NCI-H1436 treated with DMSO at 0.1 percent for 48 hours (cell line): Measurements from ENCODE around the gene C19orf25.
"Not testable (repeated sequence)": the region's sequence is repeated elsewhere in the genome, so short reads cannot be mapped to it uniquely, and the experiment has no call there.

ENCODE experiments used
- DNase-seq: peaks from one replicate; lab custom pipeline; 2025; lab: John Stamatoyannopoulos, UW

Gene C19orf25

GRCh38 chr19:1449467-1450442 is 29.3 kb downstream of the C19orf25 start, which contains the start of gene APC2:
APC2 (plus strand) TSS chr19:1450121; CDS start chr19:1453002, 2,881 bp downstream.
- DNase-seq, result no peak

GRCh38 chr19:1447944-1448343 is 31.1 kb downstream of the C19orf25 start:
- DNase-seq, result no peak

DNA sequence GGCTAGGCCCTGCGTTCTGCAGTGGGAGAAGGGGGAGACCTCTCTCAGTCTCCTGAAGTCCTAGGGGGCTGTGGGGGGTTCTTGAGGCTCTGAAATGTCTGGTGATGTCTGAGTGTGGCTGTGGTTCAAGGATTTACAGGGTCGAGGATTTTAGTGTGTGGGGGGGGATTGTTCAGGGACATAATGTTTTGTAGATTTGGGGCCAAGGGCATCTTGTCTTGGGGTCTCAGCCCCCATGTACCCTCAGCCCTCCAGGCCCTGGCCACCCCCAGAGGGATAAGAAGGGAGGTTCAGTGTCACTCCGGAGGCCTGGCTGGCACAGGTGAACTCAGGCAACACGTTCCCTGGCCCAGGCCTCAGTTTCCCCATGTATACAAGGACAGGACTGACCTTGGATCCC is 31.5 kb downstream of the C19orf25 start:
- DNase-seq, result no peak

DNA sequence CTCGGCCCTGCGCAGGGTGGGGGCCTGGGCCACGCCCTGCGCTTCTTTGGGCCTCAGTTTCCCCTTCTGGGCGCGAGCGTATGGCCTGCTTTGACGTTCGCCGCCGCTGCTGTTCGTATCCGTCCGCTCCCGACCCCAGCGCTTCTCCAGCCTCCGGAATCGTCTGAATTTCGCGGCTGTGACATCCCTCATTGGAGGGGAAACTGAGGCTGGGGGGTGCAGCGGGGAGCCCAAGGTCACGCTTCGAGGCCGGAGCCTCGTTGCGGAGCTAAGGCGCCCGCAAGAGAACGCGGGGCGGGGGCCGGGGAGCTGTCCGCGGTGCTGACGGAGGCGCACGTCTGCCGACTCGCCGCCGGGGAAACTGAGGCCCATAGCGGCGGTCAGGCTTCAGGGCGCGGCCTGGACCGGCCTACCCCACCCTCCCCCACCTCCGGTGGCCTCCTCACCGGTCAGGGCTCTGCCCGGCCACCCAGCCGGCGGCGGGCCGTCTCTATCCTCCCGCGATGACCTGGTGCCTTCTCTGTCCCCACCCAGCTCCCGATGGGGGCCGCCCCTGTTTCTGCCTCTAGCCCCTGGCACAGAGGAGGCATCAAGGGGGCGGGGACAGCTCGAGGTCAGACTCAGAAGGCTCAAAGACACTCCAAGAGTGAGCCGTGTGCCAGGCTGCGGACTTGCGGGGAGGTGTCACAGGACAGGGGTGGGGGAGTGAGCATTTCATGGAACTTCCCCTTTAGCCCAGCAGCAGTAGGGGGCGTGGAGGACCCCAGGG is 32.1 kb downstream of the C19orf25 start:
- DNase-seq, result no peak

GRCh38 chr19:1445932-1446712 is 32.9 kb downstream of the C19orf25 start:
- DNase-seq, result no peak

DNA sequence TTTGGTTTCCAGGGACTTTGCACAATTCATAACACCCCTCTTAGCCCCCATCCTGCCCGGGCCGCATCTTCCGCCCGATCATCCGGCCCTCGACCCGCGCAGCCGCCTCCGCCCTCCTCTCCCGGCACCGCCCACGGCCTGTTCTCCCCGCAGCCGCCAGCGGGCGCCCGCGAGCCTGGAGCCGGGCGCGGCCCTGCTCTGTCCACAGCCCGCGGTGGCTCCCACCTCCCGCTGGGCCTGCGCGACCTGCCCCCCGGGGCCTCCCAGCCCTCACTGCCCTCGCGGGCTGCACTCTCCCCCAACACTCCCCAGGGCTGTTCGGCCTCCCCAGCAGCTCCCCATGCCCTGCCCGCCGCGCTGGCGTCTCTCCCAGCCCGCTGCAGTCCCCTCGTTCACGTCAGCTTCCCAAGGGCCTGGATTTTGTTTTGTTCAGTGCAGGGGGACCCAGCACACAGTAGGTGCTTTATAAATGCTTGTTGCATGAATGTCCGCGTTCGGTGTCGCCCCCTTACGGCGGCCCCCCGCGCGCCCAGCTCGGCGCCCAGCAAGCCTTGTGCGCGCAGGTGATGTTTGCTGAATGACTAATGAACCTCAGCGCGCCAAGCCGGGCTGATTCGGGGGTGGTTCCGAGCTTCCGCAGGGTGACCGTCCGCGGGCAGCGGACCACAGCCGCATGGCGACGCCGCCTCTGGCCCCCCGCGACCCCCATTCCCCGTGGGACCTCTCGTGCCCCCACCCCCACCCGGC is 33.7 kb downstream of the C19orf25 start:
- peak; percentile 5 for DNase-seq

DNA sequence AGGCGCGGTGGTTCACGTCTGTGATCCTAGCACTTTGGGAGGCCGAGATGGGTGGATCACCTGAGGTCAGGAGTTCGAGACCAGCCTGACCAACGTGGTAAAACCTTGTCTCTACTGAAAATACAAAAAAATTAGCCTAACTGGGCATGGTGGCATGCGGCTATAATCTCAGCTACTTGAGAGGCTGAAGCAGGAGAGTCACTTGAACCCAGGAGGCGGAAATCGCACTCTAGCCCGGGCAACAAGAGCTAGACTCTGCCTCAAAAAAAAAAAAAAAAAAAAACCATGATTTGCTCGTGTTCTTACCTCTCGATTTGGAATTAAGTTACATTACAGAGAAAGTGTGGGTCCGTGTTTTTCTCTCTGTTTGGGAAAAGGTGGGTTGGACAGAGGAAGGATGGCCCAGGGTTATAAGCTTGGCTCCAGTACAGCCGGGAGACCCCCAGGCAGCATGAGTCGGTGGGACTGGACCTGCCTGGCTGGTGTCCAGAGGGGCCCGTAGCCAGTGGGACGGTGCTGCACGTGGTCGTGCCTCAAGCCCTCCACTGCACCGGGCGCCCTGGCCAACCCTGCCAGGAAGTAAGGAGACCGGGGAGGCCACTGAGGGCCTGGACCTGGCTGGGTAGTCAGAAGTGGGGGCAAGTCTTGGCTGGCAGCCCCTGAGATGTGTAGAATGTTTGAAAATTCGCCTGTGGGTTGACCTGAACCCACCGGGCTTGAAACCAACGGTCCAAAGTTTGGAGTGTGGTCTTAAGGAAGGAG is 37.2 kb downstream of the C19orf25 start:
- no peak for DNase-seq

GRCh38 chr19:1441022-1441426 is 38.0 kb downstream of the C19orf25 start:
- DNase-seq, result no peak

- DNase-seq, result no peak
These were observed 38.6 kb downstream of the C19orf25 start for GRCh38 chr19:1440418-1440801.

GRCh38 chr19:1439525-1440417 is 39.2 kb downstream of the C19orf25 start:
- DNase-seq, result not testable (repeated sequence)

DNA sequence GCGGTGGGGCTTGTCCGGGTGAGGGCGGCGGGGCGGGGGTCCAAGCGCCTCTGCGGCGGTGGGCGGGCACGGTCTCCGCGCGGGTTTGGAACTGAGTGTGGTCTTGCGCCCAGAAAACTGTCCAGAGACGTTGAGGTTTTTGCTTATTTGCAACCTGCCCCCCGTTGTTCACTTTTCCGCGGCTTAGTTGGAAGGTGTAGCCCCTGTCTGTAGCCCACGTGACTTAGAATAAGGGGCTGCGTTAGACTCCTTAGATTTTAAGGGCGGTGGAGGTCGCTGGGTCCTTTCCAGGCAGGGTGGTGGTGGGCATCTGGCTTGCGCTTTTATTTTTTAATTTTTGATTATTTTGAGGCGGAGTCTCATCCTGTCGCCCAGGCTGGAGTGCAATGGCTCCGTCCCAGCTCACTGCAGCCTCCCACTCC is 40.1 kb downstream of the C19orf25 start:
- no peak for DNase-seq

GRCh38 chr19:1438035-1438932 is 40.7 kb downstream of the C19orf25 start, which contains the start of gene RPS15:
RPS15 (plus strand) TSS chr19:1438396; CDS start chr19:1438426, 30 bp downstream.
- DNase-seq, result peak; percentile 47

GRCh38 chr19:1437609-1438008 is 41.4 kb downstream of the C19orf25 start:
- DNase-seq, result no peak

- DNase-seq, result no peak
These were observed 43.5 kb downstream of the C19orf25 start for GRCh38 chr19:1435378-1435989.

DNA sequence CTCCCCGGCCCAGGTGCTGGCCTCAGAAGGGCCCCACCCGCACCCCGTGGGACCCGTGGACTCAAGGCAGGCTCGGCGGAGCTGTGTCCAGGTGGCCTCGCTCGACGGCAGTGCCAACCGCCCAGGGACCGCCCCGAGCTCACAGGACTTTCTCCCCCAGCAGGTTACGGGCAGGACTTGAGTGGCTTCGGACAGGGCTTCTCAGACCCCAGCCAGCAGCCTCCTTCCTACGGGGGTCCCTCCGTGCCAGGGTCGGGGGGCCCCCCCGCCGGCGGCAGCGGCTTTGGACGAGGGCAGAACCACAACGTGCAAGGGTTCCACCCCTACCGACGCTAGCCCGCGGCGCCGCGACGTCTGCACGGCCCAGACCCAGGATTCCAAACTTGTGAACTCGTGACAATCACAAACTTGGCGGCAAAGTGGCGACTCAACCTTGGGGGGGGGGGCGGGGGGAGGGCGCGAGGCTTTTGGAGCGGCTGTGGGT is 44.4 kb downstream of the C19orf25 start:
- no peak for DNase-seq

GRCh38 chr19:1434040-1434366 is 45.0 kb downstream of the C19orf25 start:
- DNase-seq, result no peak

GRCh38 chr19:1433119-1434039 is 45.6 kb downstream of the C19orf25 start:
- DNase-seq, result no peak
